ENCODE measurements around the gene ACAA2. TPM values are rescaled to one million over a fixed set of nuclear protein-coding genes. Genes with fewer than 3 reads are reported as not detected.

Gene ACAA2
- total RNA-seq, 3 donors from 2014 or later: 29.2 to 31.2 (median 29.3) TPM

DNA sequence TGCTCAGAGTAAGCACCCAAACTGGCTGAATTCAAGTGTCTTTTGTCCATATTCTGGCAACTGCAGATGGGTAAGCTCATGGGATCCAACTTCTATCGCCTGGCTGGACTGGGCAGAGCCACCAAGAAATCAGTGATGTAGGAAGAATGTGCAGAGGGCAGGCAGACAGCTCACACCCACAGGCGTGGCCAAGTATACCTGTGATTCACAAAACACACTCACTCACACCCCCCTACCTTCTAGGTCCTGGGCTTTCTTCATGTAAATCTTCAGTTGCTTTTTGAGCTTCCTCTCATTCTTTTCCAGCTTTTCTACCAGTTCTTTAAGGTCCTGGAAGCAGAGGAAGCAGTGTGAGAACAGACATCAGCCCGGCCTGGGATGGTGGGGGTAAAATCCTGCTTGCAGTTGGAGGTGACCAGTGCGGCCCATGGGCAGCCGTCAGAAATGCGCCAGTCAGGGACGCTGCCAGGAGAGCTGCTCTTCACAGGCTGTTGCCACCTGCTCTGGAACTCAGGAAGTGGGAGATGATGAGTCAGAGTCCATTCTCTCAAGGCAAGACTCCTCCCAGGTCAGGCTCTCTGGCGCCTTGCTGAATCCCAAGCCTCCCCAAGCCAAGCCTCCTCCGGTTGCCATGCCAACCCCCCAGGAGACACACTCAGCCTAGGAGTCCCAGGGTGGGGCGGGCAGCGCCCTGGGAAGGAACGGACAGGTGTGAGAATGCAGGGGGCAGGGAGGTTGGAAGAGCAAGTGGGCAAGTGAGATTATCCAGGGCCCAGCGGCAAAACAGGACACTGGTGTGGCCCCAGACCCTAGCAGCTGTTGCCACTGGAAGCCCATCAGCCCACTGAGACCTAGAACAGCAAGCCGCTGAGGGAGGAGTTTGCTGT is 36.2 kb upstream of the ACAA2 start:
- H3K4me1 Mint-ChIP-seq (ENCODE audit: low read depth): no peaks in the 10 kb centered on the region
- ATAC-seq (no peak), DNase-seq (no peak)
- H3K27me3 Mint-ChIP-seq (ENCODE audit: low read depth): peaks cover 6% of the 10 kb centered on the region
- no peaks in the 10 kb centered on the region for H3K36me3 Mint-ChIP-seq (ENCODE audit: insufficient read depth)
- no peaks in the 10 kb centered on the region for H3K9me3 Mint-ChIP-seq
- H3K4me3 Mint-ChIP-seq: no peak overlapping the region

DNA sequence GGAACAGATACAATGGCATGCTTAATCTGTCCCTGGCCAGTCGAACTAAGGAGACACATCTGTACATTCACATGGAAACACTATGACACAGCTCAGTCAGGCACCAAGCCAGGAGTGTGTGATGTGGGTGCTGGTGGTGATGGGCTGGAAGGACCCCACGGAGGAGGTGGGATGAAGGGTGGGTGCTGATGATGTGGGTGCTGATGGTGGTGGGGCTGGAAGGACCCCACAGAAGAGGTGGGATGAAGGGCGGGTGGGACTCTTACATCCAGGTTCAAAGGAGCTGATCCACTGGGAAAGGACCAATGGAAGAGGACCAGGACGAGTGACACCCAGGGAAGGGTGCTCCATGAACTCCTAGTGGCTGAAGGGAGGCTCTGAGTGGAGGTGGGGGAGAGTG is 34.8 kb upstream of the ACAA2 start:
- Mint-ChIP-seq H3K27me3 (ENCODE audit: low read depth) (peaks cover 6% of the 10 kb centered on the region), H3K4me3 (no peak overlapping the region), H3K36me3 (ENCODE audit: insufficient read depth) (no peaks in the 10 kb centered on the region), H3K4me1 (ENCODE audit: low read depth) (no peaks in the 10 kb centered on the region), H3K9me3 (no peaks in the 10 kb centered on the region)
- DNase-seq (no peak), ATAC-seq (no peak)

DNA sequence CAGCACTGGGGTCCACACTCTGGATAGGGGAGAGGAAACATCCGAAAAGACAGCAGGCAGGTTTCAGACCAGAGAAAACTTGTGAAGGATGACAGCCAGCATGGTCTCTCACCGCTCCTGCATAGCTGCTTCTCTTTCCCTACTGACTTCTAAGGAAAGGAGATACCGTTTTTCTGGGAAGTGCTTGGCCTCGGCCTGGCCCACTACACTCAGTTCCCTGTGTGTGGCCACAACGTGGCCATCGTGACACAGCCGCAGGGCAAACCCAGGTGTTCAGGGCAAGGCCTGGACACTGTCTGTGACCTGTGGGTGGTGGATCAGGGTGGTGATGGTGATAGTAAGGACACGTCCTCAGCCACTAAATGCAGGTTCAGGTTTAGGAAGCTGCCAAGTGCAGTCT is 34.2 kb upstream of the ACAA2 start:
- peaks cover 6% of the 10 kb centered on the region for H3K27me3 Mint-ChIP-seq (ENCODE audit: low read depth)
- no peaks in the 10 kb centered on the region for H3K4me1 Mint-ChIP-seq (ENCODE audit: low read depth)
- H3K4me3 Mint-ChIP-seq: no peak overlapping the region
- DNase-seq (no peak), ATAC-seq (no peak)
- H3K9me3 Mint-ChIP-seq: no peaks in the 10 kb centered on the region
- no peaks in the 10 kb centered on the region for H3K36me3 Mint-ChIP-seq (ENCODE audit: insufficient read depth)

DNA sequence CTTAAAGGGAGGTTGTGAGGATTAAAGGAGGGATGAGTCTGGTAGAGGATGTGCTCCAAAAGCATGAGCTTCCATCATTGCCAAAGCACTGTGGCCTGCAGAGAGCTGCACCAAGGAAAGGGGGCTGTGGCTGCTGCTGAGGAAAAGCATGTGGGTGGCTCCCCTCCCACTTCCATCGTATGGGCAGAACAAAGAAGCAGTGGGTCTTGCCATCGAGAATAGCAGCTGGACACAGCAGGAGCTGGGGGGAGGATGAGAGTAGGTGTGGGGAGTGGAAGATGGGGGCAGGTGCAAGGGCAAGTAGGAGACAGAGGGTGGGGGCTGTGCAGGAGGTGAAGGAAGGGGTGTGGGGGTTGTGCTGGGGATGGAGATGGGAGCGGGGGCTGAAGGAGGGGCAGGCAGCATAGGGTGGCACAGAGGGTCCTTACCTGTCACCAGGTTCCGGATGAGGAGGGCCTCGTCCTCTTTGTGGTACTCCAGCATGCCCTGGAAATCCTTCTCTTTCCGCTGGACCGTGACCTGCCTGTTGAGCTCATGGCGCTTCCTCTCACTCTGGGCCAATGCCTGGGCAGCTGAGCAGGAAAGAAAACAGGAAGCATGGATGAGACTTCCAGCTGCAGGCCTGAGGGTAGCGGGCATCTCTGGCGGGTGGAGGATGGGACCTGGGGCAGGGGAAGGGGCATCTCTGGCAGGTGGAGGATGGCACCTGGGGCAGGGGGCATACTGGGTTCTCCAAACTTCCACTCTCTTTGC is 33.6 kb upstream of the ACAA2 start:
- Mint-ChIP-seq H3K9me3 (no peaks in the 10 kb centered on the region), H3K4me3 (no peak overlapping the region), H3K4me1 (ENCODE audit: low read depth) (no peaks in the 10 kb centered on the region), H3K27me3 (ENCODE audit: low read depth) (peaks cover 6% of the 10 kb centered on the region), H3K36me3 (ENCODE audit: insufficient read depth) (no peaks in the 10 kb centered on the region)
- ATAC-seq (no peak), DNase-seq (no peak)

DNA sequence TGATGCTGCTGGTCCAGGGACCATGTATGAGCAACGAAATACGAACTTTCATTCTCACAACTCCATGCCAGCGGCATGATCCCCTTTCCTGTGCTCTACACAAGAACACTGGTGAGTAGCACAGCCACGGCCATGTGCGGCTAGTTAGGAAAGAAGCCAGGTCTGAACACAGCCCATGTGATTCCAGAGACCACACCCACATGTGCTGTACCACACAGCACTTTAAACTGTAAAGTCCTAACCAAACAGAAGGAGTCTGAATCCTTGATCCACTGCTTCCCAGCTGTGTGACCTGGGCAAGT is 33.0 kb upstream of the ACAA2 start:
- no peak for ATAC-seq

DNA sequence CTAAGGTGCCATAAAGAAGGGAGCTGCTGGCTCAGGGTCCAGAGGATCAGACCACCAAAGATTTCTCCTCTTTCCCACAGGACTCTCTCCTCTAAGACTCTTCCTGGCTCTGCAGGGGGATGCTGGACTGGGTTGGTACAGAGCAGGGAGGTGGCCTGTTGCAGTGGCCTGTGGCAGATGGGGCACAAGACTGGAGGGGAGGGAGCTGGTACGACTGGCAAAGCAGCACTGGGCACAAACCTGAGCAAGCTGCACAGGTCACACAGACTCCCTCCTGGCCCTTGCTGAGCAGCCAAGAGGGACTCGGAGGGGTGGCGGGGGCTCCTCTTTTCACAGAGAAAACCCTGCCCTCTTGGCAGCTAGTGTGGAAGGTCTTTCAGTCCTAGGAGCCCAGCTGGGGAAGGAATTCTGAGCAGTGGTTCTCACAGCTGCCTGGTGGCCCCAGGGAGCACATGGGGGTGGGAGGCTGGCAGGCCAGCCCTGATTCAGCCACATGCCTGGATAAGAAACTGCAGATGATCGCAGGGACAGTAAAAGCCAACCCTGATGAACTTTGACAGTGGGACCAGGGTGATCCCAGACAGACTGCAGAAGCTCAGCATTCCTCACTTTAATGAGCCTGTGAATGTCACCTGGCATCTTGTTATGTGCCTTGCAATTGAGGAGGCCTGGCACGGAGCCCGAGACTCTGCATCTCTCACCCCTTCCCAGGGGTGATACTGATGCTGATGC is 32.5 kb upstream of the ACAA2 start:
- H3K36me3 Mint-ChIP-seq (ENCODE audit: insufficient read depth): no peaks in the 10 kb centered on the region
- DNase-seq (no peak), ATAC-seq (no peak)
- H3K27me3 Mint-ChIP-seq (ENCODE audit: low read depth): peaks cover 6% of the 10 kb centered on the region
- H3K4me3 Mint-ChIP-seq: no peak overlapping the region
- no peaks in the 10 kb centered on the region for H3K4me1 Mint-ChIP-seq (ENCODE audit: low read depth)
- H3K9me3 Mint-ChIP-seq: no peaks in the 10 kb centered on the region

More for the DNA sequence above, 33.0 kb upstream of the ACAA2 start:
- Mint-ChIP-seq H3K4me3 (no peak overlapping the region), H3K4me1 (ENCODE audit: low read depth) (no peaks in the 10 kb centered on the region), H3K9me3 (no peaks in the 10 kb centered on the region), H3K27me3 (ENCODE audit: low read depth) (peaks cover 6% of the 10 kb centered on the region), H3K36me3 (ENCODE audit: insufficient read depth) (no peaks in the 10 kb centered on the region)
- no peak for DNase-seq

DNA sequence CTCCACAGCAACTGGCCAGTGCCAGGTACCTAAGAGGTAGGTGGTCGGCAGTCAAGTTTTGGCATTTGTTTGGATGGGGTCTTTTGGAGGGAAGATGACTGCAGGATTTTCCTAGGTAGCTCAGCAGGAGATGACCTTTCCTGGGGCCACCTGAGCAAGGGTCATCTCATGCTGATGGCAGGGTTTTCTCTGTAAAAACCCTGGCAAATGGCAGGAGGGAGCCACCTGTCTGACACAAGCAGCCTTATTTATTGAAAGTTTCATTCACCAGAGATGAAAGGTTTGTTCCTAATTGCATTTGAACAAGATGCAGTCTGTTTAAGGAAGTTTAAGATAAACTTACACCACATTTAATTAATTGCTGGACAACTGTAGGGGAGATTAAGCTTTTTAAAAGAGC is 31.6 kb upstream of the ACAA2 start:
- Mint-ChIP-seq H3K4me3 (no peak overlapping the region), H3K4me1 (ENCODE audit: low read depth) (no peaks in the 10 kb centered on the region), H3K27me3 (ENCODE audit: low read depth) (peaks cover 6% of the 10 kb centered on the region), H3K9me3 (no peaks in the 10 kb centered on the region), H3K36me3 (ENCODE audit: insufficient read depth) (no peaks in the 10 kb centered on the region)
- DNase-seq: no peak
- ATAC-seq: no peak

DNA sequence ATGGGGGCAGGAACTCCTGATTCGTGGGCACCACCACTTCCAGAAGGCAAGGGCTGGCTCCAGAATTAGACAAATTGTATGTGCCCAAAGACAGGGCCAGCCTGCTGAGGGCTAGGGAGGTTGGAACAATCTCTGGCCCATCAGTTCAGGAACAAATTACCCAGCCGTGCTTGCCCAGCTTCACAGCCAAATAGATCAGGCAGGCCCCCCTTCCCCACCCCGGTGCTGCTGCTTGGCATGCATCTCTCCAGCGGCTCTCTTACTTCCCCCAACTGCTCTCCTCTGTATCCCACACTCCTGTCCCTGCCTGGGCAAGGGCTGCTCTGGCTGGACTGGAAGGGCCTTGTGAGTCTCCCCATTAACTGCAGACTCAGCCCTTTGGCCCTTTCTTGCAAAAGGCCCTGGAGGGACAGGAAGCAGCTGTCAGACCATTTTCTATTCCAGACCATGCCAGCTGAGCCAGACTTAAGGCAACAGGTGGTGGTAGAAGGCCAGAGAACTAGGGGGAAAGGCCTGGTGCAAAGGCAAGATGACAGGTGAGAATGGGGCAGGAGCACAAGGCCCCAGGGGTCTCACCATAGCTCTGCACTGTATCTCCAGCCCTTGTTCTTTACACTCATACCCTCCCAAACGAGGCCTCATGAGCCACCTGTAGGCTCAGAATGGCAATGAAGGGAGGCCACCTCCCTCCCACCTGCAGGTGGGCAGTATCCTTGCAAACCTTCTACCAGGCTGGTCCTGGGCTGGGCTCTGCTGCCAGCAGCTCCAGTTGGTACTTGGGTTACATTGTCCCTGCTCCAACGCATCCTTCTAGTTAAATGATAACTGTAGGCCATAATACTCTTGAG is 30.7 kb upstream of the ACAA2 start:
- Mint-ChIP-seq H3K4me1 (ENCODE audit: low read depth) (no peaks in the 10 kb centered on the region), H3K27me3 (ENCODE audit: low read depth) (peaks cover 6% of the 10 kb centered on the region), H3K4me3 (no peak overlapping the region), H3K36me3 (ENCODE audit: insufficient read depth) (no peaks in the 10 kb centered on the region), H3K9me3 (no peaks in the 10 kb centered on the region)
- ATAC-seq (no peak), DNase-seq (no peak)

DNA sequence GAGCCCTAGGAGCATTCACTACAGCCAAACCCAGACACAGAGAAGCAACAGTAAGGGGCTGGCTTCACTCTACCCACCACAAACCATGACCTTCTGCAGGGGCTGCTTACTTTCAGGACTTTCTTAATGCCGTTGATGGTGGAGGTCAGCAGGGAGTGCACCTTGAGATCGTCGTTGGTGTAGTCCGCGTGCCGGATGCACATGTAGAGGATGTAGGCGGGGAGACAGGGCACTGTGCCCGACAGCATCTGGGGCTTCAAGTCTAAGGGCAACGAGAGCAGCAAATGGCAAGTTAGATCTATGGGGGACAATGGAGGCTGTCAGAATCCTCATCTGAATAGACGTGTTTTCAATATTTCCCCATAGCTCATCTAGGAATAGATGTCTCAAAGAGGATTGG is 29.8 kb upstream of the ACAA2 start:
- Mint-ChIP-seq H3K4me1 (ENCODE audit: low read depth) (no peaks in the 10 kb centered on the region), H3K36me3 (ENCODE audit: insufficient read depth) (no peaks in the 10 kb centered on the region), H3K9me3 (no peaks in the 10 kb centered on the region), H3K4me3 (no peak overlapping the region), H3K27me3 (ENCODE audit: low read depth) (peaks cover 5% of the 10 kb centered on the region)
- ATAC-seq (no peak), DNase-seq (no peak)

DNA sequence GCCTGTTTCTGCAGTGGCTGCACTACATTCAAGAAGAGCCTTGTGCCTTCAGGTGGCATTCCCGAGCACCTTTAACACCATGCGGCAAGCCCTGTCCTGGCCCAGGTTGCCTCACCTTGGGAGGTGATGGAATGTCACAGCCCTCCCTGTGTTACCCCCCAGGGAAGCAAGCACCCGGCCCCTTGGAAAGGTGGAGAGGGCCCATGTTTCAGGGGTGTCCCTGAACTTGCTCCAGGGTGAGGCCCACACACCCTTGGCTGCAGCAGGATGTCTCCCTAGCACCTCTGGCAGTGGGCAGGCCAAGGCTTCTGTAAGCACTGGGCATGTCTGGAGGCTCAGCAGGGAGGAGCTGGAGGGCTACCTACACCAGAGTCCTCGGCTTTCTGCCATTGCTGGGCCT is 29.3 kb upstream of the ACAA2 start:
- no peak for ATAC-seq

DNA sequence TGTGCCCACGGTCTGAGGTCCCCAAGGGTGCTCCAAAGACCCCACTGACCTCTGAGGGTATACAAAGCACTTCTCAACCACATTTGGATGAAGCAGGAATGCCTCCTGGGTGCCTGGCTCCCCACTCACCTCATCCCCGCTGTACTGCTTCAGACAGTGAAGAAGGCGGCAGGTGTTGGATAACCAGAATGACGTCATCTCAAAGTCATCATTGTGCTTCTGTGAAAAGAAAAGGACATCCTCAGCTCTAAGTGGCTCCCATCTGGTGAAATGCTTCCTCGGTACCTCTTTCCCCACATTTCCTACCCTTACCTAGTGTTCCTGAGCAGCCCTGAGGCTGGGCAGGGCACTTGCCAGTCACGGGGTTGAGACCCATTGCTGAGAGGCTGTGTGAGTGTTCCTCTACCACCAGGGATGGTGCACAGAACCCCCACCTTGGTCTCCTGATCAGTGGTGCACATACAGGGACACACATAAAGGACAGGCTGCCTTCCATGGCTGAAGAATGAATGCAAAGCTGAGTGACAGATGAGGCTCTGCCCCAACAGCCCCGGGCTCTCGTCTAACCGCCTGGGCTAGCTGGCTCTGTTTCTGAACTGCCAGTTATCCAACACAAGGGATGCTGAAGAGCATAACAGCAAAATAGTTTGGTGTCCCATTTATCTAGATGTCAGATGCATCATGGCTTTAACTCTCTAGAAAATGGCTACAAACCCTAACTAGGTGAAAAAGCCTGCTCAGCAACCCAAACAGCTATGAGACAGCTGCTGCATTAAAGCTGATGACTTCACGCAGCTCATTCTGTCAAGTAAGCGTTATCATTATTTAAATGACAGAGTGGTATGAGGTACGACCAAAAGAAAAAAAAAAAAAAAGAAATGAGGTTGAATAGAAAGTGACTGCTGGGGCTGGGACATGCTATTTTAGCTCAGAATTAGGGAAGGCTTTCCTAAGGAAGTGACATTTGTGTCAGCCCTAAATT is 28.2 kb upstream of the ACAA2 start:
- Mint-ChIP-seq H3K9me3 (no peaks in the 10 kb centered on the region), H3K4me1 (ENCODE audit: low read depth) (no peaks in the 10 kb centered on the region), H3K36me3 (ENCODE audit: insufficient read depth) (peaks cover 1% of the 10 kb centered on the region), H3K4me3 (no peak overlapping the region), H3K27me3 (ENCODE audit: low read depth) (no peaks in the 10 kb centered on the region)
- no peak for DNase-seq
- ATAC-seq: no peak

More for the DNA sequence above, 29.3 kb upstream of the ACAA2 start:
- no peaks in the 10 kb centered on the region for H3K4me1 Mint-ChIP-seq (ENCODE audit: low read depth)
- H3K27me3 Mint-ChIP-seq (ENCODE audit: low read depth): peaks cover under 1% of the 10 kb centered on the region
- H3K9me3 Mint-ChIP-seq: no peaks in the 10 kb centered on the region
- DNase-seq: no peak
- H3K36me3 Mint-ChIP-seq (ENCODE audit: insufficient read depth): no peaks in the 10 kb centered on the region
- no peak overlapping the region for H3K4me3 Mint-ChIP-seq

DNA sequence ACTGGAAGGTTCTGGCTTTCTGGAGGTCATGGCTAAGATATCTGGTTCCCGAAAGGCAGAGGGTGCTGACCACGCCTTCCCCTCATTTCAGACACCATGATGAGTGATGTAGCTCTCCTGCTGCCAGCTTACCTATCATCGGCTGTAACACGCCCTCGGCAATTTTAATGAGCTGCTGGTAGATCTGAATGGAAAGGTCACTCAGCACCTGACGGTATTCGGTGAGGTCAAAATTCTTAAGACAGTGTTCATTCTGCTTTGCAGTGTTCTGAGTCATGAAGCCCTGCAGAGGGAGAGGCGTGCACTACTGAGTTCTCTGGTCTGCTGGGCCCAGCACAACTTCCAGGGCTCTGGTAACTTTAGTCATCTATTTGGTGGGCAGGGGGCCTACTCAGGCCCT is 25.7 kb upstream of the ACAA2 start:
- H3K27me3 Mint-ChIP-seq (ENCODE audit: low read depth): no peaks in the 10 kb centered on the region
- no peaks in the 10 kb centered on the region for H3K9me3 Mint-ChIP-seq
- no peaks in the 10 kb centered on the region for H3K4me1 Mint-ChIP-seq (ENCODE audit: low read depth)
- H3K36me3 Mint-ChIP-seq (ENCODE audit: insufficient read depth): peaks cover 1% of the 10 kb centered on the region
- DNase-seq (no peak), ATAC-seq (no peak)
- no peak overlapping the region for H3K4me3 Mint-ChIP-seq

DNA sequence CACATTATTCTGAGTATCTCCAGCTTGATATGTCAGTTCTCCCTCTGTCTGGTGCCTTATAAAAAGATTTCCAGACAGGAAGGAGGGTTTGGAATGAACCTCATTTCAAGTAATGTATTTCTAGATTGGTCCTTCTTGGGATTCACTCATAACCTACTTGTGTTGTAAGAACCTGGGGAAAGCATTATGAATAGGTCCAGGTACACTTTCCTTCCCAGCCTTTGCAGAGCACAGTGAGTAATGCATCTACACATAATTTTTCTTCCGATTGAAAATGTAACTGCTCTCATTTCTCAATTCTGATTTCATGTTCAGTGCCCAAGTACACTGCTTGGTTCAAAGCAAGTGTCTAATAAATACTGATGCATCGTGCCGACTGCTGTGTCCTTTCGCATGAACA is 25.0 kb upstream of the ACAA2 start:
- H3K36me3 Mint-ChIP-seq (ENCODE audit: insufficient read depth): peaks cover 1% of the 10 kb centered on the region
- no peak for ATAC-seq
- no peak for DNase-seq
- no peaks in the 10 kb centered on the region for H3K9me3 Mint-ChIP-seq
- no peaks in the 10 kb centered on the region for H3K4me1 Mint-ChIP-seq (ENCODE audit: low read depth)
- no peak overlapping the region for H3K4me3 Mint-ChIP-seq
- H3K27me3 Mint-ChIP-seq (ENCODE audit: low read depth): no peaks in the 10 kb centered on the region

Measured in activated T-cell treated with anti-CD3 and anti-CD28 coated beads, Interleukin-2, amount 50 U/mL, for 4 hours (primary cell).